ENCODE results near the gene AKNA.

AKNA gene

GRCh38 chr9:114356792-114357191 is 31.0 kb downstream of the AKNA start:
- DNase-seq = no peak

- DNase-seq = no peak
Observed at GRCh38 chr9:114355821-114356220, 32.0 kb downstream of the AKNA start.

- DNase-seq = no peak
Observed at GRCh38 chr9:114351932-114352331, 35.9 kb downstream of the AKNA start.

- no peak for DNase-seq
Observed at GRCh38 chr9:114350636-114351401, 37.0 kb downstream of the AKNA start.

GRCh38 chr9:114349713-114350480 is 37.9 kb downstream of the AKNA start:
- DNase-seq = no peak

GRCh38 chr9:114348906-114349482 is 38.8 kb downstream of the AKNA start:
- peak; percentile 94 for DNase-seq

- DNase-seq = no peak
Observed at GRCh38 chr9:114348261-114348905, 39.4 kb downstream of the AKNA start.

- no peak for DNase-seq
Observed at GRCh38 chr9:114347675-114348074, 40.1 kb downstream of the AKNA start.

- no peak for DNase-seq
Observed at GRCh38 chr9:114346146-114346545, 41.6 kb downstream of the AKNA start.

- no peak for DNase-seq
Observed at GRCh38 chr9:114345493-114346065, 42.2 kb downstream of the AKNA start.

- DNase-seq = no peak
Observed at GRCh38 chr9:114344692-114345091, 43.1 kb downstream of the AKNA start.

- DNase-seq = no peak
Observed at GRCh38 chr9:114344188-114344566, 43.6 kb downstream of the AKNA start.

- DNase-seq = no peak
Observed at GRCh38 chr9:114343471-114344187, 44.2 kb downstream of the AKNA start.

- no peak for DNase-seq
Observed at GRCh38 chr9:114342755-114343440, 44.9 kb downstream of the AKNA start.

GRCh38 chr9:114341991-114342390 is 45.8 kb downstream of the AKNA start:
- no peak for DNase-seq

GRCh38 chr9:114341152-114341830 is 46.5 kb downstream of the AKNA start:
- DNase-seq = no peak

- peak; percentile 59 for DNase-seq
Observed at GRCh38 chr9:114339130-114339908, 48.5 kb downstream of the AKNA start.

GRCh38 chr9:114338187-114338586 is 49.6 kb downstream of the AKNA start:
- DNase-seq = no peak

GRCh38 chr9:114336699-114337395 is 50.9 kb downstream of the AKNA start:
- no peak for DNase-seq

GRCh38 chr9:114336157-114336556 is 51.6 kb downstream of the AKNA start:
- DNase-seq = no peak
